Upper lobe of left lung (tissue), 4 donors: ENCODE measurements around the gene EIF1AX.

Source experiments
- EP300 ChIP-seq, 4 donors: sonication (generic); formaldehyde crosslinking; IDR thresholded peaks; one replicate each; pipeline ENCODE4 v1.5.1; 2017; ENCODE audit warnings: antibody characterized with exemption in 4 of 4, control low read depth in 2 of 4
- POLR2A ChIP-seq, 4 donors: fragments of 450-650 bp; IDR thresholded peaks; one replicate each; pipeline ENCODE4 v1.5.1; 2016 to 2017; ENCODE audit warnings: antibody characterized with exemption in 4 of 4, mild to moderate bottlenecking in 2 of 4
- POLR2AphosphoS5 ChIP-seq, 2 donors: sonication (generic); formaldehyde crosslinking; IDR thresholded peaks; one replicate each; pipeline ENCODE4 v1.5.1; 2017; ENCODE audit warnings: antibody characterized with exemption in 2 of 2
- TF ChIP-seq, protein P1 (sequence below), 6 experiments: fragments of 450-650 bp in 4 of 6; fragments of 200-600 bp in 2 of 6; sonication (generic) in 2 of 6; IDR thresholded peaks; one replicate each; pipeline ENCODE4 v1.5.1; 2016 to 2019; ENCODE audit warnings: antibody characterized with exemption in 6 of 6

DNA sequence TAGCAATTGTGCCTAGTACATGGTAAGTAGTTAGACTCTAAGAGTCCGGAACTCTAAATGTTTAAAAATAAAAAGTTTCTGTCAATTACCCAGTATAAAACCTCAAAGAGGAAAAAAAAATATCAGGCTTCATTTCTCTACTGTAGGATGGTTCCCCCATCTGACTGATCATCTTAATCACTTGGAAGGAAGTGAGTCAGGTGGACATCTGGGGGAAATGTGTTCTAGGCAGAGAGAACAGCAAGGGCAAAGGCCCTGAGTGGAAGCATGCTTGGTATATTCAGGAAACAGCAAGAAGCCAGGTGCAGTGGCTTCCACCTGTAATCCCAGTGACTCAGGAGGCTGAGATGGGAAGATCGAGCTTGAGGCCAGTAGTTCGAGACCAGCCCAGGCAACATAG is 2.9 kb upstream of the EIF1AX start:
- TF ChIP-seq, protein P1, sequence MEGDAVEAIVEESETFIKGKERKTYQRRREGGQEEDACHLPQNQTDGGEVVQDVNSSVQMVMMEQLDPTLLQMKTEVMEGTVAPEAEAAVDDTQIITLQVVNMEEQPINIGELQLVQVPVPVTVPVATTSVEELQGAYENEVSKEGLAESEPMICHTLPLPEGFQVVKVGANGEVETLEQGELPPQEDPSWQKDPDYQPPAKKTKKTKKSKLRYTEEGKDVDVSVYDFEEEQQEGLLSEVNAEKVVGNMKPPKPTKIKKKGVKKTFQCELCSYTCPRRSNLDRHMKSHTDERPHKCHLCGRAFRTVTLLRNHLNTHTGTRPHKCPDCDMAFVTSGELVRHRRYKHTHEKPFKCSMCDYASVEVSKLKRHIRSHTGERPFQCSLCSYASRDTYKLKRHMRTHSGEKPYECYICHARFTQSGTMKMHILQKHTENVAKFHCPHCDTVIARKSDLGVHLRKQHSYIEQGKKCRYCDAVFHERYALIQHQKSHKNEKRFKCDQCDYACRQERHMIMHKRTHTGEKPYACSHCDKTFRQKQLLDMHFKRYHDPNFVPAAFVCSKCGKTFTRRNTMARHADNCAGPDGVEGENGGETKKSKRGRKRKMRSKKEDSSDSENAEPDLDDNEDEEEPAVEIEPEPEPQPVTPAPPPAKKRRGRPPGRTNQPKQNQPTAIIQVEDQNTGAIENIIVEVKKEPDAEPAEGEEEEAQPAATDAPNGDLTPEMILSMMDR (IDR thresholded peaks at IDR 0.05): no peak
- TF ChIP-seq POLR2A (IDR thresholded peaks at IDR 0.05) (no peak), POLR2AphosphoS5 (IDR thresholded peaks at IDR 0.05) (no peak), EP300 (IDR thresholded peaks at IDR 0.05) (no peak)
